GM12872 (cell line): Measurements from ENCODE around the gene RPS14.

Experiments
- TF ChIP-seq, protein P1 (sequence below): IDR thresholded peaks from 3 replicates; pipeline ENCODE4 v1.5.1; 2011; ENCODE audit warnings: low read depth, mild to moderate bottlenecking, low read length, moderate library complexity; ENCODE audit not compliant: insufficient read depth

Gene RPS14

DNA sequence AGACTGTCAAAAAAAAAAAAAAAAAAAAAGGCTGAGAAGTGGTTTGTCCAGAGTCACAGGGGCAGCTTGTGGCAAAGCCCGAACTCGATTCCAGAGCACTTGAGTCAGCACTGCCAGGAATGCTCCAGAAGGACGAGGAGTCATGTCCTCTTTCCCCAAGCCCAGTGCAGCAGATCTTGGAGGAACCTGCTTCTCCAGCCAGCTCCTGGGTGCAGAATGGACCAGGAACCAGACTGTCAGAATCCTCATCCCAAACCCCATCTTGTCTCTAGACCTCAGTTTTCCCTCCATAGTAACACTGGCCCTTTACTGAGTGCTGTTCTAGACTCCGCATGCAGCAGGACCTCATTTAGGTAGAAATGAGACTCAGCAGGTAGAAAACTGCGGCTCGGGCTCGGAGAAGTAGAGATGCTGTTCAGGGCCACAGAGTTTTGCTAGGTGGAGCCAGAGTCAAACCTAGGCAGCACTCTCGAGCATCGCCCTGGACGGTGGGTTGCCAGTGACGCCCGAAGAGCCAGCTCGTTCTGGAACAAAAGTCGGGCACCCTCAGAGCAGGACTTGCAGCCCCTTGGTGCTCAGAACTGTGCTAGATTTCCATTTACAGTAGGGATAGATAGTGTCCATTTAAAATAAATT is 52.3 kb downstream of the RPS14 start:
- TF ChIP-seq, protein P1, sequence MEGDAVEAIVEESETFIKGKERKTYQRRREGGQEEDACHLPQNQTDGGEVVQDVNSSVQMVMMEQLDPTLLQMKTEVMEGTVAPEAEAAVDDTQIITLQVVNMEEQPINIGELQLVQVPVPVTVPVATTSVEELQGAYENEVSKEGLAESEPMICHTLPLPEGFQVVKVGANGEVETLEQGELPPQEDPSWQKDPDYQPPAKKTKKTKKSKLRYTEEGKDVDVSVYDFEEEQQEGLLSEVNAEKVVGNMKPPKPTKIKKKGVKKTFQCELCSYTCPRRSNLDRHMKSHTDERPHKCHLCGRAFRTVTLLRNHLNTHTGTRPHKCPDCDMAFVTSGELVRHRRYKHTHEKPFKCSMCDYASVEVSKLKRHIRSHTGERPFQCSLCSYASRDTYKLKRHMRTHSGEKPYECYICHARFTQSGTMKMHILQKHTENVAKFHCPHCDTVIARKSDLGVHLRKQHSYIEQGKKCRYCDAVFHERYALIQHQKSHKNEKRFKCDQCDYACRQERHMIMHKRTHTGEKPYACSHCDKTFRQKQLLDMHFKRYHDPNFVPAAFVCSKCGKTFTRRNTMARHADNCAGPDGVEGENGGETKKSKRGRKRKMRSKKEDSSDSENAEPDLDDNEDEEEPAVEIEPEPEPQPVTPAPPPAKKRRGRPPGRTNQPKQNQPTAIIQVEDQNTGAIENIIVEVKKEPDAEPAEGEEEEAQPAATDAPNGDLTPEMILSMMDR = no peak

DNA sequence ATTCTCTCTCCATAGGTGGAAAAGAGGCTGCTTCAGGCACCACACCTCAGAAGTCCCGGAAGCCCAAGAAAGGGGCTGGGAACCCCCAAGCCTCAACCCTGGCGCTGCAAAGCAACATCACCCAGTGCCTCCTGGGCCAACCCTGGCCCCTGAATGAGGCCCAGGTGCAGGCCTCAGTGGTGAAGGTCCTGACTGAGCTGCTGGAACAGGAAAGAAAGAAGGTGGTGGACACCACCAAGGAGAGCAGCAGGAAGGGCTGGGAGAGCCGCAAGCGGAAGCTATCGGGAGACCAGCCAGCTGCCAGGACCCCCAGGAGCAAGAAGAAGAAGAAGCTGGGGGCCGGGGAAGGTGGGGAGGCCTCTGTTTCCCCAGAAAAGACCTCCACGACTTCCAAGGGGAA is 53.3 kb downstream of the RPS14 start:
- TF ChIP-seq, protein P1 = no peak

DNA sequence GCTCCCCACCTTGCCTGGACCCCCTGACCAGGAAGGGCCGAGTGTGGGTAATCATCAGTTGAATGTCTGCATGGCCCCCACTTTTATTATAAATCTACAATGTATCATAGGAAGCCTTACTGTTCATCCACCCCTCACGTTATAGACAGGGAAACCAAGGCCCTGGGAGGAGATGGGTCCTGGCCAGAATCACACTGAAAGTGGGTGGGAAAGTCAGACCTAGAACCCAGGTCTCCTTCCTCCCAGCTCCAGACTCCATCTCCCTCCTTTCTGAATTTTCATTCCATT is 53.9 kb downstream of the RPS14 start:
- TF ChIP-seq, protein P1 = no peak

DNA sequence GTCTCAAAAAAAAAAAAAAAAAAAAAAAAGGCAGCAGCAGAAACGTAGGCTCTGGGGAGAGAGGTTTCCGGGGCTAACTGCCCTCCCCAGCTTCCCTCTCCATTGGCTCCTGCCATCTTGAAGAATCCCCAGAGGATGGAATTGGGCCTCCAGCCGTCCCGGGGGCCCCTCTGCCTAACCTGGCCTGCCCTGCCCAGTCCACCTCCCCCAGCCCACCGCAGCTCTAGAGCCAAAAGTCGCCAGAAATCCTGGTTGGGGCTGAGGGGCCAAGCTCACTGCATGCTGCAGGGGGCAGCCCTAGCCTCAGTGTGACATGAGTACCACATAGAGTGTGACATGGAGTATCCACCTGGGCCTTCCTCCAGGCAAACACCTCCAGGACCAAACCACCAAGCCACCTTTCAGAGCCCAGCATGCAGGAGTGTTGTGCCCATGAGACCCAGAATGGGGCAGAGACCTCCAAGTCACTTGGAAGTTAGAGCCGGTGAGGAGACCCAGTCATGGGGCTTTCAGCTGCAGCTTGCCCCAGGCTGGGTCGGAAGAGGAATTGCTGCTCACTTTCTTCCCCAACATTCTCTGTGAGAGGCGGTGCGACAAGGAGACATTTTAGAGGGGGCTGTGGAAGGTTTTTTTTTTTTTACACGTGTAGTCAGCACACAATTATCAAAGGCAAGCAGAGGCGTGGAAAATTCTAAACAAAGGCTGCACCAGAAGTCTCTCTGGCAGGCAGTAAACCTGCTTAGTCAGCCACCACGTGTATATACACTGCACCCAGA is 54.4 kb downstream of the RPS14 start:
- TF ChIP-seq, protein P1 = no peak

DNA sequence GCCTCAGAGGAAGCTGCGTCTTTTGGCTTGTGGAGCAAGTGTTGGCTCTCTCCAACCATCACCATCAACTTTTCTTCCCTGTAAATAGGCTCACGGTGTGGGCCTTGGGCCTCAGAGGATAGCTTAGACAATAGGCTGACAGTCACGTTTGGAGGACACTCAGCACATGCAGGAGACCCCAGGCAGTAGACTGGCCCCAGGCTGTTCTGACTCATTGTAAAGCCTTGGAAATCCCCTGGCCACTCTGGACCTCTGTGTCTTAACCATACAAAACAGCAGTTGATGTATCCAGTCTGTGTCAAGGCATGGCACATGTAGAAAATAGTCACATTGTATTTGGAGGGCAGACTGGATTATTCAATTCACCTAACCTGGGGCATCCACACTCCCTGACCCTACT is 55.4 kb downstream of the RPS14 start:
- TF ChIP-seq, protein P1 = no peak

DNA sequence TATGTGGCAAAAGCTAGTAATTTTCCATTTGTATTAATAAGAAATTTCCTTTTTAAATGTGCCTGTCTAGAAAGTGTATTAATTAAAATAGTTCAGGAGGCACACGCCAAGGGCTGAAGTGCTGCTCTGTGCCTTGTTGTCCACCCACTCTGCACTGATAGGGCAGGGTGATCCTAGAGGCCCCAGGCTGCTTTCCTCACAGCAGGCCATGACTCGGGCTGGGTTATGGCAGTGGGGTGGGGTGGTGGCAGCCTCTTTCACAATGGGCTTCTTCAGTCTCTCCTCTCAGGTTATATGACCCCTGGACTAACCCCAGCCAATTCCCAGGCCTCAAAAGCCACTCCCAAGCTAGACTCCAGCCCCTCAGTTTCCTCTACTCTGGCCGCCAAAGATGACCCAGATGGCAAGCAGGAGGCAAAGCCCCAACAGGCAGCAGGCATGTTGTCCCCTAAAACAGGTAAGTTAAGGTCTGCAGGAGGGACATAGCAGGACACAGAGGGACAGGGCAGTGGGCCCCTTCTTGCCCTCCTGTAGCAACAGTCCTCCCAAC is 56.4 kb downstream of the RPS14 start:
- TF ChIP-seq, protein P1 = no peak

DNA sequence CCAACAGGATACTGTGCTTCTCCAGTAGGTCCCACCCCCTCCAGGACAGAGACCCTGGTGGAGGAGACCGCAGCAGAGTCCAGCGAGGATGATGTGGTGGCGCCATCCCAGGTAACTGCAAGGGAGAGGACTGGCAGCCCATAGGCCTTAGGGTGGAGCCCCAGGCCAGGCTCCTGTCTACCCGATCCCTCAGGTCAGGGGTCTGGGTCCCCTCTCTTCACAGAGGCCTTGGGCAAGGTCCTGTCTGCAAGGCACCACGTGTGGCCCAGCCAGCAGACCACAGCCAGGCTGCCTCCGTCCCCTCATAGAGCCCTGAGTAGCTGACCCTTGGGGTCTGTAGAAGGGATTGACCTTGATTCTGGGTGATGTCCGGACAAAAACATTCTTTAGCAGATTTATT is 56.9 kb downstream of the RPS14 start:
- TF ChIP-seq, protein P1 = no peak
